ENCODE measurements around the gene ZNF417.

DNA sequence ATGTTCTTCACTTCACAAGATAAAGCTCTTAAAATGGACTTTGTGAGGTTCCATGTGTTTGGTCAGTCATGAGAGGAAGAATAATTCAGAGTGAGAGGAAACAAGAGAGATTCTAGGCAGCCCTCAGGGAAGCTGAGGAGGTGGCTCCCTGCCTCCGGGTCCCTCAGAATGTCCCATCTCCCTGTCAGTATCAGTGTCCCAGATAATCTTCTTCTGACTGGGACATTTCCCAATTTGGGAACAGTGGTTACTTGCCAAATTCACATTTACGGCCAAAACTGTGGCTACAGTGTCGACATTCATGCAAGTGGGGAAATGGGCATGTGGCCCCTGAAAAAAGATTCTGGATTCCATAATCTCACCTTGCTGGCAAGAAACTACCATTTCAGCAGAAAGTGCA lies 9.0 kb downstream of the ZNF417 start:
- TF ChIP-seq, protein P1, sequence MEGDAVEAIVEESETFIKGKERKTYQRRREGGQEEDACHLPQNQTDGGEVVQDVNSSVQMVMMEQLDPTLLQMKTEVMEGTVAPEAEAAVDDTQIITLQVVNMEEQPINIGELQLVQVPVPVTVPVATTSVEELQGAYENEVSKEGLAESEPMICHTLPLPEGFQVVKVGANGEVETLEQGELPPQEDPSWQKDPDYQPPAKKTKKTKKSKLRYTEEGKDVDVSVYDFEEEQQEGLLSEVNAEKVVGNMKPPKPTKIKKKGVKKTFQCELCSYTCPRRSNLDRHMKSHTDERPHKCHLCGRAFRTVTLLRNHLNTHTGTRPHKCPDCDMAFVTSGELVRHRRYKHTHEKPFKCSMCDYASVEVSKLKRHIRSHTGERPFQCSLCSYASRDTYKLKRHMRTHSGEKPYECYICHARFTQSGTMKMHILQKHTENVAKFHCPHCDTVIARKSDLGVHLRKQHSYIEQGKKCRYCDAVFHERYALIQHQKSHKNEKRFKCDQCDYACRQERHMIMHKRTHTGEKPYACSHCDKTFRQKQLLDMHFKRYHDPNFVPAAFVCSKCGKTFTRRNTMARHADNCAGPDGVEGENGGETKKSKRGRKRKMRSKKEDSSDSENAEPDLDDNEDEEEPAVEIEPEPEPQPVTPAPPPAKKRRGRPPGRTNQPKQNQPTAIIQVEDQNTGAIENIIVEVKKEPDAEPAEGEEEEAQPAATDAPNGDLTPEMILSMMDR (IDR thresholded peaks at IDR 0.05), result no peak
- TF ChIP-seq POLR2AphosphoS5 (IDR thresholded peaks at IDR 0.05; ENCODE audit: low read depth, low read length) (no peak), SIN3A (IDR thresholded peaks at IDR 0.05; ENCODE audit: borderline replicate concordance, insufficient read depth, low read depth, low read length) (no peak)
- TF ChIP-seq, protein P2, sequence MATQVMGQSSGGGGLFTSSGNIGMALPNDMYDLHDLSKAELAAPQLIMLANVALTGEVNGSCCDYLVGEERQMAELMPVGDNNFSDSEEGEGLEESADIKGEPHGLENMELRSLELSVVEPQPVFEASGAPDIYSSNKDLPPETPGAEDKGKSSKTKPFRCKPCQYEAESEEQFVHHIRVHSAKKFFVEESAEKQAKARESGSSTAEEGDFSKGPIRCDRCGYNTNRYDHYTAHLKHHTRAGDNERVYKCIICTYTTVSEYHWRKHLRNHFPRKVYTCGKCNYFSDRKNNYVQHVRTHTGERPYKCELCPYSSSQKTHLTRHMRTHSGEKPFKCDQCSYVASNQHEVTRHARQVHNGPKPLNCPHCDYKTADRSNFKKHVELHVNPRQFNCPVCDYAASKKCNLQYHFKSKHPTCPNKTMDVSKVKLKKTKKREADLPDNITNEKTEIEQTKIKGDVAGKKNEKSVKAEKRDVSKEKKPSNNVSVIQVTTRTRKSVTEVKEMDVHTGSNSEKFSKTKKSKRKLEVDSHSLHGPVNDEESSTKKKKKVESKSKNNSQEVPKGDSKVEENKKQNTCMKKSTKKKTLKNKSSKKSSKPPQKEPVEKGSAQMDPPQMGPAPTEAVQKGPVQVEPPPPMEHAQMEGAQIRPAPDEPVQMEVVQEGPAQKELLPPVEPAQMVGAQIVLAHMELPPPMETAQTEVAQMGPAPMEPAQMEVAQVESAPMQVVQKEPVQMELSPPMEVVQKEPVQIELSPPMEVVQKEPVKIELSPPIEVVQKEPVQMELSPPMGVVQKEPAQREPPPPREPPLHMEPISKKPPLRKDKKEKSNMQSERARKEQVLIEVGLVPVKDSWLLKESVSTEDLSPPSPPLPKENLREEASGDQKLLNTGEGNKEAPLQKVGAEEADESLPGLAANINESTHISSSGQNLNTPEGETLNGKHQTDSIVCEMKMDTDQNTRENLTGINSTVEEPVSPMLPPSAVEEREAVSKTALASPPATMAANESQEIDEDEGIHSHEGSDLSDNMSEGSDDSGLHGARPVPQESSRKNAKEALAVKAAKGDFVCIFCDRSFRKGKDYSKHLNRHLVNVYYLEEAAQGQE (IDR thresholded peaks at IDR 0.05; ENCODE audit: insufficient read depth in 1 of 2, low read depth in 2 of 2, low read length in 1 of 2), result no peak

All from Panc1 (cell line).